ENCODE measurements around the gene SMYD3. TPM values are rescaled to one million over a fixed set of nuclear protein-coding genes. Genes with fewer than 3 reads are reported as not detected.

The SMYD3 gene
- total RNA-seq, 3 donors from 2014 or later (not counting 1 experiment from before 2014, with no cell fraction given), result 43.6 to 48.0 (median 46.1) TPM

- 94% methylated on average over 13 of the region's 13 CpGs for WGBS (ENCODE audit: insufficient coverage)
- Mint-ChIP-seq H3K27me3 (ENCODE audit: low read depth in 2 of 2) (no peaks in the 10 kb centered on the region), H3K9me3 (no peaks in the 10 kb centered on the region), H3K4me3 (no peak overlapping the region), H3K4me1 (peaks cover 0 to 8% of the 10 kb centered on the region in 2 donors), H3K36me3 (no peaks in the 10 kb centered on the region), H3K27ac (no peak overlapping the region)
- DNase-seq (no peak), ATAC-seq (no peak)
- H3K4me1 ChIP-seq (ENCODE audit: control insufficient read depth, insufficient read depth, low read length), result no peaks in the 10 kb centered on the region
- H3K27ac ChIP-seq (ENCODE audit: low read length), result no peak overlapping the region
- no peak overlapping the region for H3K4me3 ChIP-seq (ENCODE audit: low read length)
- no peaks in the 10 kb centered on the region for H3K9me3 ChIP-seq (ENCODE audit: control insufficient read depth, insufficient read depth, low read length)
- TF ChIP-seq CTCF (IDR thresholded peaks at IDR 0.05), result no peak
- no peaks in the 10 kb centered on the region for H3K27me3 ChIP-seq (ENCODE audit: control insufficient read depth, insufficient read depth, low read length)
- no peaks in the 10 kb centered on the region for H3K36me3 ChIP-seq (ENCODE audit: control insufficient read depth, insufficient read depth, low read length)
- intact Hi-C loops (cut with micrococcal nuclease), result no loop called here
Measured at GRCh38 chr1:245700631-245701030, 806.4 kb downstream of the SMYD3 start.

Other genes with a start within 250 kb of the SMYD3 start
- gene TFB2M, start 59.0 kb upstream of the SMYD3 start, total RNA-seq, result 10 to 100 TPM; 13.4 to 15.1 (median 15.1) TPM
- 10 to 100 TPM; 48.2 to 56.1 (median 49.7) TPM for gene CNST, start 59.2 kb upstream of the SMYD3 start, total RNA-seq
- gene SCCPDH, start 217.1 kb upstream of the SMYD3 start, total RNA-seq, result 10 to 100 TPM in 1 of 3 donors, 1 to 10 TPM in 2; 5.3 to 24.8 (median 9.2) TPM

Measured in natural killer cell (primary cell).